Sigmoid colon (tissue), 3 donors: ENCODE measurements around the gene DCX.

Experiments used
- CTCF ChIP-seq, 4 experiments: fragments of 450-650 bp in 3 of 4; fragments of 200-600 bp in 1 of 4; IDR thresholded peaks; one replicate each; pipeline ENCODE4 v1.5.1; 2016 to 2019; ENCODE audit warnings: antibody characterized with exemption in 4 of 4, mild to moderate bottlenecking in 3 of 4, moderate library complexity in 2 of 4
- POLR2A ChIP-seq, 2 donors: fragments of 450-650 bp; IDR thresholded peaks; one replicate each; pipeline ENCODE4 v1.6.1; 2016; ENCODE audit warnings: antibody characterized with exemption in 2 of 2, mild to moderate bottlenecking in 2 of 2, moderate library complexity in 2 of 2

GRCh38 chrX:111318901-111319300, 93.1 kb downstream of the DCX start:
- TF ChIP-seq POLR2A (IDR thresholded peaks at IDR 0.05) (no peak), CTCF (IDR thresholded peaks at IDR 0.05) (no peak)
